Suprapubic skin (tissue), 4 donors: ENCODE data around the gene XPNPEP2. TPM values are rescaled to one million over a fixed set of nuclear protein-coding genes. Genes with fewer than 3 reads are reported as not detected.

Experiments
- DNase-seq, 2 donors: peaks; one replicate each; pipeline ENCODE4 v3.0.0-alpha.2; 2019; ENCODE audit warnings: low spot score in 2 of 2
- H3K27ac ChIP-seq: fragments of 200-600 bp; sonication (generic); one replicate; pipeline ENCODE4 v1.5.1; 2019
- H3K27me3 ChIP-seq: fragments of 200-600 bp; sonication (generic); one replicate; pipeline ENCODE4 v1.5.1; 2019
- H3K36me3 ChIP-seq: fragments of 200-600 bp; sonication (generic); one replicate; pipeline ENCODE4 v1.5.1; 2019
- H3K4me1 ChIP-seq: fragments of 200-600 bp; sonication (generic); one replicate; pipeline ENCODE4 v1.5.1; 2019
- H3K4me3 ChIP-seq: fragments of 200-600 bp; sonication (generic); one replicate; pipeline ENCODE4 v1.5.1; 2019; ENCODE audit warnings: mild to moderate bottlenecking
- H3K9me3 ChIP-seq: fragments of 200-600 bp; sonication (generic); one replicate; pipeline ENCODE4 v1.5.1; 2019
- CTCF ChIP-seq, 2 donors: fragments of 200-600 bp in 1 of 2; fragments of 450-650 bp in 1 of 2; sonication (generic) in 1 of 2; IDR thresholded peaks; one replicate each; pipeline ENCODE4 v1.5.1; 2016 to 2019; ENCODE audit warnings: antibody characterized with exemption in 2 of 2, mild to moderate bottlenecking in 1 of 2, moderate library complexity in 1 of 2
- EP300 ChIP-seq: sonication (generic); formaldehyde crosslinking; IDR thresholded peaks from one replicate; pipeline ENCODE4 v1.6.1; 2017; ENCODE audit warnings: antibody characterized with exemption
- POLR2A ChIP-seq, 2 donors: fragments of 450-650 bp; IDR thresholded peaks; one replicate each; pipeline ENCODE4 v1.6.1; 2017; ENCODE audit warnings: antibody characterized with exemption in 2 of 2, mild to moderate bottlenecking in 2 of 2, moderate library complexity in 2 of 2
- POLR2AphosphoS5 ChIP-seq, 3 donors: sonication (generic); formaldehyde crosslinking; IDR thresholded peaks; one replicate each; pipeline ENCODE4 v1.6.1; 2017; ENCODE audit warnings: antibody characterized with exemption in 3 of 3
- whole genome bisulfite sequencing: methylation state at CpG from one replicate; pipeline ENCODE4 v1.1.5; 2018; 5-methylcytosine and 5-hydroxymethylcytosine counted together
- total RNA-seq, 4 donors: library from RNA; depleted of rRNA; stranded (reverse); fragments of >200 nt; gene quantifications; one replicate each; pipeline ENCODE4 v1.1.0, GENCODE V29; 2016

Gene XPNPEP2
- total RNA-seq, 4 donors from 2014 or later = 0.83 to 6.1 (median 2.4) TPM

- no peak overlapping the region for H3K4me3 ChIP-seq
- 62% methylated on average over 6 of the region's 7 CpGs for WGBS
- H3K4me1 ChIP-seq = no peaks in the 10 kb centered on the region
- TF ChIP-seq CTCF (IDR thresholded peaks at IDR 0.05) (no peak), POLR2AphosphoS5 (IDR thresholded peaks at IDR 0.05) (no peak), POLR2A (IDR thresholded peaks at IDR 0.05) (no peak), EP300 (no peak)
- H3K27me3 ChIP-seq = no peaks in the 10 kb centered on the region
- no peak overlapping the region for H3K27ac ChIP-seq
- H3K36me3 ChIP-seq = no peaks in the 10 kb centered on the region
- no peaks in the 10 kb centered on the region for H3K9me3 ChIP-seq
- no peak for DNase-seq
Observed at GRCh38 chrX:129706400-129707072, 32.2 kb upstream of the XPNPEP2 start.

GRCh38 chrX:129714581-129714980, 24.2 kb upstream of the XPNPEP2 start:
- WGBS = 85% methylated on average over 4 of the region's 4 CpGs
- no peak for TF ChIP-seq CTCF (IDR thresholded peaks at IDR 0.05)
- TF ChIP-seq POLR2AphosphoS5 (IDR thresholded peaks at IDR 0.05) = no peak
- TF ChIP-seq EP300 = no peak
- no peak for TF ChIP-seq POLR2A (IDR thresholded peaks at IDR 0.05)
- DNase-seq = no peak
- no peaks in the 10 kb centered on the region for H3K4me1 ChIP-seq
- H3K27me3 ChIP-seq = no peaks in the 10 kb centered on the region
- H3K4me3 ChIP-seq = no peak overlapping the region
- H3K27ac ChIP-seq = no peak overlapping the region
- no peaks in the 10 kb centered on the region for H3K9me3 ChIP-seq
- H3K36me3 ChIP-seq = no peaks in the 10 kb centered on the region

- H3K4me1 ChIP-seq = no peaks in the 10 kb centered on the region
- H3K36me3 ChIP-seq = no peaks in the 10 kb centered on the region
- no peaks in the 10 kb centered on the region for H3K9me3 ChIP-seq
- DNase-seq = no peak
- 78% methylated on average over 4 of the region's 4 CpGs for WGBS
- H3K27ac ChIP-seq = no peak overlapping the region
- TF ChIP-seq CTCF (IDR thresholded peaks at IDR 0.05) (no peak), POLR2AphosphoS5 (IDR thresholded peaks at IDR 0.05) (no peak)
- H3K4me3 ChIP-seq = no peak overlapping the region
- H3K27me3 ChIP-seq = no peaks in the 10 kb centered on the region
Observed at GRCh38 chrX:129716507-129716906, 22.3 kb upstream of the XPNPEP2 start.

GRCh38 chrX:129717892-129718291, 20.9 kb upstream of the XPNPEP2 start:
- Histone ChIP-seq H3K27me3 (no peaks in the 10 kb centered on the region), H3K27ac (no peak overlapping the region), H3K4me3 (no peak overlapping the region), H3K36me3 (no peaks in the 10 kb centered on the region), H3K4me1 (no peaks in the 10 kb centered on the region), H3K9me3 (no peaks in the 10 kb centered on the region)
- TF ChIP-seq CTCF (IDR thresholded peaks at IDR 0.05) (no peak), EP300 (no peak), POLR2A (IDR thresholded peaks at IDR 0.05) (no peak), POLR2AphosphoS5 (IDR thresholded peaks at IDR 0.05) (no peak)
- DNase-seq = no peak
- 70% methylated on average over 5 of the region's 5 CpGs for WGBS

- TF ChIP-seq POLR2A (IDR thresholded peaks at IDR 0.05) = no peak
- TF ChIP-seq EP300 = no peak
- TF ChIP-seq POLR2AphosphoS5 (IDR thresholded peaks at IDR 0.05) = no peak
- no peak for TF ChIP-seq CTCF (IDR thresholded peaks at IDR 0.05)
- 88% methylated on average over 3 of the region's 5 CpGs for WGBS
Observed at GRCh38 chrX:129718676-129719075, 20.1 kb upstream of the XPNPEP2 start.

More at GRCh38 chrX:129718676-129719075, 20.1 kb upstream of the XPNPEP2 start:
- DNase-seq = no peak
- H3K27me3 ChIP-seq = no peaks in the 10 kb centered on the region
- no peaks in the 10 kb centered on the region for H3K4me1 ChIP-seq
- no peaks in the 10 kb centered on the region for H3K36me3 ChIP-seq
- H3K27ac ChIP-seq = no peak overlapping the region
- H3K4me3 ChIP-seq = no peak overlapping the region
- H3K9me3 ChIP-seq = no peaks in the 10 kb centered on the region
